Urothelium cell line (cell line): ENCODE measurements around the gene PLPPR5.
A peak's percentile ranks its signal among the peaks of the same experiment; 100 is the strongest.

Source experiments
- DNase-seq: peaks from one replicate; pipeline ENCODE4 v3.0.0; 2011; ENCODE audit warnings: low spot score, mixed read lengths
- FAIRE-seq: peaks from 2 replicates; lab custom pipeline; 2011; peaks lifted over from hg19 to GRCh38; lab: Jason Lieb, UNC

PLPPR5 gene

GRCh38 chr1:98870959-98871903 is 133.4 kb downstream of the PLPPR5 start:
- peak; percentile 10 for DNase-seq
- no peak for FAIRE-seq

DNA sequence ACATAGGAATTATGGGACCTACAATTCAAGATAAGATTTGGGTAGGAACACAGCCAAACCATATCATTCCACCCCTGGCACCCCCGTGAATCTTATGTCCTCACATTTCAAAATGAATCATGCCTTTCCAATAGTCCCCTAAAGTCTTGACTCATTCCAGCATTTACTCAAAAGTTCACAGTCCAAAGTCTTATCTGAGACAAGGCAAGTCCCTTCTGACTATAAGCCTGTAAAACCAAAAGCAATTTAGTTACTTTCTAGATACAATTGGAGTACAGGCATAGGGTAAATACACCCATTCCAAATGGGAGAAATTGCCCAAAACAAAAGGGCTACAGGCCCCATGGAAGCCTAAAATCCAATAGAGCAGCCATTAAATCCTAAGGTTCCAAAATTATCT is 138.9 kb downstream of the PLPPR5 start:
- DNase-seq (no peak), FAIRE-seq (no peak)

DNA sequence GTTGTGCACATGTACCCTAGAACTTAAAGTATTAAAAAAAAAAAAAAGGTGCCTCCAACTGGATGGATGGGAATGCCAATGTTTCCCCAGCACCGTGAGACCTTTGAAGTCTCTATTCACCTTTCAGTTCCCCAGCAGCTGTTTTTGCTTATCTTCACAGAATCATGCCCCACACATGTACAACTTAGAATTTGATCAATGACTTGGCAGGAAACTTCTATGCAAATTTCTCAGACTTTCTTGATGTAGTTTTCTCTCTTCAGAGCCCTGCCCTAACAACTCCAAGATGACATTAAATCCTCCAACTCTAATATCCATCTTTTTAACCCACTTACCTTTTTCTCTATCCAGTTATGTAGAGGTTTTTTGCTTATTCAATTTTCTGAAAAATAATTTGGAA is 144.3 kb downstream of the PLPPR5 start:
- no peak for DNase-seq
- no peak for FAIRE-seq

DNA sequence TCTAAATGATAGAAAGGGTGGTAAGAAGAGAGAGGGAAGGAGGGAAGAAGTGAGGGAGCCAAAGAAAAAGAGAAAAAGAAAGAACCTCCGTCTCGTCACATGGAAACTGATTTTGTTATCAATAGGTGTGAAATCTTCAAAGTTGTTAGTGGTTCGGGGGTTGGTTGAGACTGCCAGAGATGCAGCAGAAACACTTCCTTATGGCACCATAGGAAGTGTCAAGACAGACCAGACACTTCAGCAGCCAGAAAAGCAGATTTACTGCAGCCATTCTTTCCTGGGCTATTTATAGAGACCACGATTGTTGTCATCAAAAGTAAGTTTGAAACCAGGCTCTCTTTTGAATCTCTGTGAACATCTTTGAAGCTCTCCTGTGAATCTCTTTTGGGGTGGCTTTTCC is 150.5 kb downstream of the PLPPR5 start:
- DNase-seq (no peak), FAIRE-seq (no peak)

- FAIRE-seq: no peak
- DNase-seq: no peak
Observed at GRCh38 chr1:98849969-98850636, 154.6 kb downstream of the PLPPR5 start.

DNA sequence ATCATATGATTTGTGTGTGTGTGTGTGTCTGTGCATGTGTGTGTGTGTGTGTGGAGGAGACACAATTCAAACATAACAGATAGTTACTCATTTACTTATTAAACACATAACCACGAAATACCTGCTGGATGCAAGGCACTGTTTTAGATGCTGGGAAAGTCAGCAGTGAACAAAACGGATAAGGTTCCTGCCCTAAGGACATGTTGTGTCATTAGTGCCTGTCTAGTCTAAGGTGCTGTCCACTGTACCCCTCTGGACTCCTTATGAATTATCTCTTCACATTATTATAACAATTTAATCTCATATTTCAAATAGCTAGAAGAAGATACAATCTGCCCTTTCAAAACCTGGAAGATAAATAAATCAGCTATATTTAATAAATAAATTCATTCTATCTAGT is 162.4 kb downstream of the PLPPR5 start:
- FAIRE-seq (no peak), DNase-seq (no peak)
